Ascending aorta (tissue), 2 donors: ENCODE measurements around the gene MPRIP. TPM values are rescaled to one million over a fixed set of nuclear protein-coding genes. Genes with fewer than 3 reads are reported as not detected.

Experiments used
- DNase-seq, 2 donors: peaks; one replicate each; pipeline ENCODE4 v3.0.0-alpha.2; 2019; ENCODE audit warnings: low spot score in 2 of 2
- H3K27ac ChIP-seq, 2 donors: fragments of 200-600 bp; sonication (generic); one replicate each; pipeline ENCODE4 v1.5.1; 2016 to 2017; ENCODE audit warnings: mild to moderate bottlenecking in 1 of 2
- H3K27me3 ChIP-seq: fragments of 200-600 bp; sonication (generic); one replicate; pipeline ENCODE4 v1.5.1; 2017
- H3K36me3 ChIP-seq, 2 donors: fragments of 200-600 bp; sonication (generic); one replicate each; pipeline ENCODE4 v1.5.1; 2016
- H3K4me1 ChIP-seq, 2 donors: fragments of 200-600 bp; sonication (generic); one replicate each; pipeline ENCODE4 v1.5.1; 2016 to 2017; ENCODE audit warnings: mild to moderate bottlenecking in 1 of 2
- H3K4me3 ChIP-seq, 2 donors: fragments of 200-600 bp; sonication (generic); one replicate each; pipeline ENCODE4 v1.5.1; 2016 to 2017; ENCODE audit warnings: mild to moderate bottlenecking in 1 of 2
- H3K9me3 ChIP-seq, 2 donors: fragments of 200-600 bp; sonication (generic); one replicate each; pipeline ENCODE4 v1.5.1; 2016
- CTCF ChIP-seq, 3 experiments: fragments of 200-600 bp in 2 of 3; fragments of 450-650 bp in 1 of 3; sonication (generic) in 2 of 3; IDR thresholded peaks; one replicate each; pipeline ENCODE4 v1.5.1; 2016 to 2019; ENCODE audit warnings: antibody characterized with exemption in 3 of 3, mild to moderate bottlenecking in 1 of 3, moderate library complexity in 1 of 3
- intact Hi-C: fragments of 100-400 bp; cut with DNase I; formaldehyde crosslinking; loops from one replicate; pipeline ENCODE4 v1.15.1; 2023
- total RNA-seq: library from RNA; depleted of rRNA; stranded (reverse); fragments of >200 nt; gene quantifications from one replicate; pipeline ENCODE4 v1.1.0, GENCODE V29; 2016

Gene MPRIP
- total RNA-seq, 1 donor from 2014 or later, result 246 TPM

GRCh38 chr17:17071531-17072360, 29.5 kb downstream of the MPRIP start:
- peaks cover 0 to 5% of the 10 kb centered on the region in 2 donors for H3K36me3 ChIP-seq
- H3K4me3 ChIP-seq, result no peak overlapping the region
- peaks cover 3 to 38% of the 10 kb centered on the region in 2 donors for H3K4me1 ChIP-seq
- no peak overlapping the region for H3K27ac ChIP-seq
- no peak for DNase-seq
- H3K9me3 ChIP-seq, result no peaks in the 10 kb centered on the region
- no peaks in the 10 kb centered on the region for H3K27me3 ChIP-seq
- intact Hi-C loops, result no loop called here
- TF ChIP-seq CTCF (IDR thresholded peaks at IDR 0.05), result no peak

- Histone ChIP-seq H3K4me3 (no peak overlapping the region), H3K36me3 (peaks cover 2 to 11% of the 10 kb centered on the region in 2 donors), H3K27me3 (no peaks in the 10 kb centered on the region), H3K27ac (no peak overlapping the region), H3K4me1 (peaks cover 3 to 33% of the 10 kb centered on the region in 2 donors), H3K9me3 (no peaks in the 10 kb centered on the region)
- no peak for DNase-seq
- intact Hi-C loops, result no loop called here
- no peak for TF ChIP-seq CTCF (IDR thresholded peaks at IDR 0.05)
Observed at GRCh38 chr17:17072546-17072945, 30.3 kb downstream of the MPRIP start.

- no peaks in the 10 kb centered on the region for H3K9me3 ChIP-seq
- no peak for DNase-seq
- H3K27ac ChIP-seq, result no peak overlapping the region
- no peak overlapping the region for H3K4me3 ChIP-seq
- TF ChIP-seq CTCF (IDR thresholded peaks at IDR 0.05), result no peak
- H3K36me3 ChIP-seq, result peaks cover 8 to 16% of the 10 kb centered on the region in 2 donors
- intact Hi-C loops, result no loop called here
- no peaks in the 10 kb centered on the region for H3K27me3 ChIP-seq
- peaks cover 3 to 33% of the 10 kb centered on the region in 2 donors for H3K4me1 ChIP-seq
Observed at GRCh38 chr17:17073030-17073564, 30.8 kb downstream of the MPRIP start.

GRCh38 chr17:17073581-17074403, 31.5 kb downstream of the MPRIP start:
- Histone ChIP-seq H3K36me3 (peaks cover 12 to 20% of the 10 kb centered on the region in 2 donors), H3K9me3 (no peaks in the 10 kb centered on the region), H3K4me3 (no peak overlapping the region), H3K4me1 (peaks cover 3 to 33% of the 10 kb centered on the region in 2 donors), H3K27ac (no peak overlapping the region), H3K27me3 (no peaks in the 10 kb centered on the region)
- DNase-seq, result no peak
- TF ChIP-seq CTCF (IDR thresholded peaks at IDR 0.05), result no peak
- intact Hi-C loops, result no loop called here

GRCh38 chr17:17075125-17075781, 33.0 kb downstream of the MPRIP start:
- H3K27ac ChIP-seq, result no peak overlapping the region
- H3K4me1 ChIP-seq, result peaks cover 11 to 44% of the 10 kb centered on the region in 2 donors
- no peak for DNase-seq
- no peaks in the 10 kb centered on the region for H3K27me3 ChIP-seq
- H3K36me3 ChIP-seq, result peaks cover 16 to 20% of the 10 kb centered on the region in 2 donors
- intact Hi-C loops, result no loop called here
- no peaks in the 10 kb centered on the region for H3K9me3 ChIP-seq
- H3K4me3 ChIP-seq, result no peak overlapping the region
- TF ChIP-seq CTCF (IDR thresholded peaks at IDR 0.05), result no peak
